NCI-H2107 treated with DMSO at 0.1 percent for 48 hours (cell line): ENCODE results near the gene CAPZB.

Source experiments
- DNase-seq: peaks from one replicate; lab custom pipeline; 2025; ENCODE audit not compliant: unreplicated experiment; lab: John Stamatoyannopoulos, UW

The CAPZB gene

DNA sequence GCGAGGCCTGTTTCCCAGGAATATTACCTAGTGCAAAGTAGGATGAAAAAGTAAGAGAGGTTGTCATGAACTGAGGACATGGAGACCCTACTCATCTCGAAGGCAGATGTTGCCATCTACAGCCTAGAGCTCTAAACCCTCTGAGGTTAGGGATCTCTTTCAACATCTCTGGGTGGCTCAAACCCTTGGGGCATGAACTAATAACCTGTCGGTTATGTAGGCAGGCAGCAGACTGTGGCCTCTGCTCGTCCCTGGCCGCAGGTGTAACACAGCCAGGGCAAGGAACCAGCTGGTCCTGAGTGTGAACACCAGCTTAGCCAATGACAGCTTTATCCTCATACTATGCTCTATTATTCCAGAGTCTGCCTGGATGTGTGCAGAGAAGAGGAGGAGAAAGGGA is 13.2 kb downstream of the CAPZB start:
- no peak for DNase-seq

DNA sequence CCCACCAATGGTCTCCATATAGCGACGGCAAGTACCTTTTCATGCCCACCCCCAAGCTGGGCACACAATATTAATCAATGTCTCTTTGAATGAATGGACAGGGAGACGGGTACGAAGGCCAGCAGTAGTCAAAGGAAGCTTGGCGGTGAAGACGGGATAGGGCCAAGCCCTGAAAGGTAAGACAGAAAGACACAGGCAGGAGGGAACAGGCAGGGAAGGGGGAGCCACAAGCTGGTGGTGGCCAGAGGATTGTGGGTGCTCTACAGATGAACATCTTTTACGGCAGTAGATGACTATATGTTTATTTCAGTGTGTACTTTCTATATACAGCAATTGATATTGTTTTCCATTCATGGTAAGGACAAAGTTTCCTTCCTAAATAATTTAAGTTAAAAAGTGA is 16.3 kb downstream of the CAPZB start:
- no peak for DNase-seq

DNA sequence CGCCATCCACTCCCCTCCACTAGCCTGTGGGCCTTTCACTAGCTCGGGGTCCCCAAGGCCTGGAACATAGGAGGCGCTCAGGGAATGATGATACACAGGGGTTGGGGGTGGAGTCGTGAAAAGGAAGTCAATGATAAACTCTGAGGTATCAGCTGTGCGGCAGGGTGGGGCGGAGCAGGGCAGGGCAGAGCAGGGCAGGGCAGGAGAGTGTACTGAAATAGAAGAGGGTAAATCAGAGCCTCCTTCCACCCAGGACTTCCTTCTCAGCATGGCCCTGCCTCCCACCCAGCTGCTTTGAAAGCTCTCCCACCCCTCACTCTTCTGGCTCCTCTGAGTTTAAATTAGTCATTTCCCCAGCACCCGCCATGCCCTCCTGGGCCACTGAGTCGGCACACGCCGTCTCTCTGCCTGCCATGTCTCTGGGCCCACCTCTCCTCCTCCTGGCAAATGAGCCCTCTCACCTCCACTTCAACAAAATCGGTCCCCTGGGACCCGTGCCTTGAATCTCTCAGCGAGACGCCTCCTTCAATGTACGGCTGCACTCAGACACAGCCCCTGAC is 16.9 kb downstream of the CAPZB start:
- DNase-seq, result no peak

DNA sequence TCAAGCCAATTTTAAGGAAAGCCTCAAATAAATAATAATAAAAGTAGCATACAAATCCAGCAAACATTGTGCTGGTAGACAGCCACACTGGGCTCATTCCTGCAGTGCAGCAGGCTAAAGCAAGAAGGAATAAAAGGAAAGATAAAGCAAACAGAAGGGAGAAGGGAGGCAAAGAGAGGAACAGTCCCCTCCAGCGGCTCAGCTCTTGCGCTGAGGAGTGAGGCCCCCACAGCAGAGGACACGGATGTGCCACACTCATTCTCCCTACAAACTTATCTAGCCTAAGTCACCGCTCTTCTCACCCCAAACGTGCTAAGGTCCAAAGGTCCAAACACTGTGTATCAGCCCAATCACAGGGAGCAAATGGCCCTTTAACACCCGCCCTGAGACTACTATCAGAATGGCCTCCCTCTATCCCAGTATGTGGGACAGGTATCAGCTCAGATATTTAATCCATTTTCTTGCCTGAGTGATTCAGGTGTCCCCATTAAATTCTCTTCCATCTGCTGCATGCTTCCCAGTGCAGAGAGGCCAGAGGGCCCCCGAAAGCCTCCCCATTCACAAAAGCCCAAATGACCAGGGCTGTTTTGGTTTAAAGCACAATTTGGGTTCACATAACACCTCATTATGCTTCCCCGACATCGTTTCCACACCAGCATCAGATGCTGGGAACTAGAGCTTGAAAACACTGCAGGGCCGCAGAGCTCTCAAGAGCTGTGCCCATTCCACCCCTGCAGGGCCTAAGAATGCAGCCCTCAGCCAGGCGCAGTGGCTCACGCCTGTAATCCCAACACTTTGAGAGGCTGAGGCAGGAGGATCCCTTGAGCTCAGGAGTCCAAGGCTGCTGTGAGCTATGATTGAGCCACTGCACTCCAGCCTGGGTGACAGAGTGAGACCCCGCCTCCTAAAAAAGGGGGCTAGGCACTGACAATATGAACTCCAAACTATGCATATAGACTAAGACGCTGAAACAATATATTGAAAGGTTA is 17.8 kb downstream of the CAPZB start:
- no peak for DNase-seq

DNA sequence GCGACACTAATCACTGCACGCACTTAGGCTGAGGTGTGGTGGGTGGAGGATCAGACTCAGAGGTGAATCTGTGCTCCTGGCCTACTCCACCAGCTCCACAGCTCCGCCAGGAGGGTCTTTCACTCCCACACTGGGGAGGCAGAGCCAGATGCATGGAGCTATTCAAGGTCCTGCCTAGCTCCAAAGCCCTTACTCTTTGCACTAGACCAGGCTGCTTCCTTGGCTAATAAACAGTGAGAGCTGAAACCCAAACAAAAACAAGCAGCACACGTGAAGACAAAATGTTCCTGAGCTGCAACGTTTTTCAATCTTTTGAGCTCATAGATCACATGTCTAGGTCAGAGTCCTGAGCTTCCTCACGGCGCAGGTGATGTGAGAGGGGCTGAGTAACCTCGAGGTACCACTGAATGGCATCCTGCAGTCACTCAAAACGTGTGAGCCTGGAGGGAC is 19.2 kb downstream of the CAPZB start:
- no peak for DNase-seq

DNA sequence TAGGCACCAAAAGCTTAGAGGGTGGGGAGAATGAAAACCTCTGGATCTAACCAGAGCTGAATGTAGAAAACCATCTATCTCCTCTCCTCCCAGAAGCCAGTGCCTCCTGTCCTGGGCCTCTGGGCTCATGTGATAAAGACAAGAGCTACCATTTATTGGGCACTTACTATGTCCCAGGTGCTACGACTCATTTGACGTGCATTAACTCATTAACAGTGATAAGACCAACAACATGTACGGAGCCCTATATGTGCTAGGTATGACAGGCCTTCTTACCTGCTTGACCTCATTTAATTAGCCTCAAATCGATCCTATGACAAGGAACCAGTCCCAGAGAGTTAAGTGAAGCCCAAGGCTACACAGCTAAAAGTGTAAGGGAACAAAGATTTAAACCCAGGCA is 19.7 kb downstream of the CAPZB start:
- no peak for DNase-seq

DNA sequence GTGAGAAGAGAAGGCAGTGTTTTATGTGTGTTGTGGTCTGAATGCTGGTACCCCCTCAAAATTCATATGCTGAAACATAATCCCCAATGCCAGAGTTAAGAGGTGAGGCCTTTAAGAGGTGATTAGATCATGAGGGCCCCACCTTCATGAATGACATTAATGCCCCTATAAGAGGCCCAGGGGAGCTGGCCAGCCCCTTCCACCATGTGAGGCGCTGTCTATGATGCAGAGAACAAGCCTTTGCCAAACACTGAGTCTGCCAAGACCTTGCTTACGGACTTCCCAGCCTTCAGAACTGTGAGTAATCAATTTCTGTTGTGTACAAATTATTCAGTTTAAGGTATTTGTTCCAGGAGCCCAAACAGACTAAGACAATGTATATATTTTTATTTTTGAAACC is 20.2 kb downstream of the CAPZB start:
- no peak for DNase-seq

DNA sequence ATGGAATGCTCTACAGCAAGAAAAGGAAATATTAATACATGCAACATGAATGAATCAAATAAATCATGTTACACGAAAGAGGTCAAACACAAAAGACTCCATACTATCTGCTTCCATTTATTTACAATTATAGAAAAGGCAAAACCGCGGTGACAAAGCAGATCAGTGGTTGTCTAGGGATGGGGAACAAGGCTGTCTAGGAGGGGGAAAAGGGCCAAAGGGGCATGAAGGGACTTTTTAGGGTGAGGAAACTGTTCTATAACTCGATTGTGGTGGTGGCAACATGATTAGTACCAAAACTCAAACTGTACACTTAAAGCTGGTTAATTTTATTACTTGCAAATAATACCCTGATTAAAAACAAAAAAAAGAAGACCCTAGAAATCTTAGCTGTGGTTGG is 20.6 kb downstream of the CAPZB start:
- DNase-seq, result no peak

DNA sequence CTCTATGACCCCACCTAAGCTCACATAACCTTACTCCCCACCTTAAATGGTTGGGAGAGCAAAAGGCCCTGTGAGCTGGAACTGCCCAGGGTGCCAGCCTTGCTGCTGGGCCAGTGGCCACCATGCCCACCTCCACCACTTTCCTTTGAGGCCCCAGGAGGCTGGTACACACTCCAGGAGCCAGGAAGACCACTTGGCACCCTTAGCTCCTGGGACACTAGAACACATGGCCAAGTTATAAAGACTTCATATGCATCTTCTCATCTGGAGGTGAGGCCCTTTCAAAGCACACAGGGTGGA is 21.9 kb downstream of the CAPZB start:
- DNase-seq, result no peak

DNA sequence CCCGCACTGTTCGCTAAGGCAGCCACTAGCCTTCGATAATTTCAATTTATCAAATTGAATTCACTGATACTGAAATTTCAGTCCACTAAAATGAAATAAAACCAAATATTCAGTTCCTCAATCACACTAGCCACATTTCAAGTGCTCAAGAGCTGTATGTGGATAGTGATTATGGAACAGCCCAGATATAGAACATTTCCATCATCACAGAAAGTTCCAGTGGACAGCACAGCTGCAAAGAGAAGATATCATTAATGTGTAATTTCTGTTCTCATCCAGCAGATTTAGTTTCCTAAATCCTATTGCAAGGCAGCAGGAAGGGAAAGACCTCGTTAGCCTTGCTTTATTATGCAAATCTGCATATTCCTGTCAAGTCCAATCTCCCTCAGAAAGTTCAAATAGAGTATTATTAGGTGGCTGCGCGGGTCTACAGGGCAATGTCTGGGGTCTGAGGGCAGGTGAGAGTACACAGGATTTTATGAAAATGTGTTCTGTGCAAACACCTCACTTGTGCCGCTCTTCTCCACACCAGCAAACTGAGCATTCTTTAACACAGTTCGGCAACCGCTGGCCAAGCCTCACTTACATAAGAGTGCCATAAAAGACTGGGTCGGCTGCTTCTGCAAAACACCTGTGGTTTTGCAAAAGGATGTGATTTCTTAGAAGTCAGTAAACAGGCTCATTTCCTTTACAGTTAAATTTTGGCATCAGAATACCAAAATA is 22.4 kb downstream of the CAPZB start:
- DNase-seq, result no peak

DNA sequence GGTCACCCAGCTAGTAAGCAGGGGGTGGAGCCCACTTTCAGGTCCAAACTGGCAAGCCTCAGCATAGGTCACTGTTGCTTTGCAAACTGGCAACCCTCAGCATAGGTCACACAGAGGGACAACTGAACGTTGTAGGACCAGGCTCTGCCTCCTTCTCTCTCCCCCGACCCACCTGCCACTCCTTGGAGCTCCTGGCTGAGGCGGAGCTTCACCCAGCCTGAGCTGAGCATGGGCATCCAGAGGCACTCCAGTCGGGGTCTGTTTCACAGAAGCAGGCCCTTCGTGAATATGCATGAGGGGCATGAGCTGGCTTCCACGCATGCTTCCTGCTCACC is 24.2 kb downstream of the CAPZB start:
- DNase-seq, result no peak

DNA sequence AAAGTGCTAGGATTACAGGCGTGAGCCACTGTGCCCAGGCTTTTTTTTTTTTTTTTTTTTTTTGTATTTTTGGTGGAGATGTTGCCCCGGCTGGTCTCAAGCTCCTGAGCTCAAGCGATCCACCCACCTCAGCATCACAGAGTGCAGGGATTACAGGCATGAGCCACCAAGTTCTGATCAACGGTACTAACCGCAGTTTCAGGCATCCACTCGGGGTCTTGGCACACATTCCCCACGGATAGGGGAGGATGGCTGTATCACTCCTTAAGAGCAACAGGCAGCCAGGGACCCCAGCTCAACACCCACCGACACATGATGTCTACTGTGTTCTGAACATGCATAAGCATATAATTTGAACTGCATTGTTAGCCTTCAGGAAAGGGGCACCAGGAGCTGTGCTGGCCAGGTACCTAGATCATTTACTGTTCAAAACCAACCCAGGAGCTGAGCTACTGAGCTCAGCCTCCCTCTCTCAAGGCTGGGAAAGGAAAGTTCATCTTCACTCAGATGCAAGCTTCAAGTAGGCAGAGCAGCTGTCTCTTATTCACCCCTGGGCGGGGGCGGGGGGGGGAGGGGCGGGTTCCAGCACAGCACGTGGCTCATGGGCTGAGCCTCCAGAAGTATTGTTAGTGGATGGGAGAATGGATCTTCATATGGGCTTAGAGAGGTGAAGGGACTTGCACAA is 24.7 kb downstream of the CAPZB start:
- DNase-seq, result no peak

DNA sequence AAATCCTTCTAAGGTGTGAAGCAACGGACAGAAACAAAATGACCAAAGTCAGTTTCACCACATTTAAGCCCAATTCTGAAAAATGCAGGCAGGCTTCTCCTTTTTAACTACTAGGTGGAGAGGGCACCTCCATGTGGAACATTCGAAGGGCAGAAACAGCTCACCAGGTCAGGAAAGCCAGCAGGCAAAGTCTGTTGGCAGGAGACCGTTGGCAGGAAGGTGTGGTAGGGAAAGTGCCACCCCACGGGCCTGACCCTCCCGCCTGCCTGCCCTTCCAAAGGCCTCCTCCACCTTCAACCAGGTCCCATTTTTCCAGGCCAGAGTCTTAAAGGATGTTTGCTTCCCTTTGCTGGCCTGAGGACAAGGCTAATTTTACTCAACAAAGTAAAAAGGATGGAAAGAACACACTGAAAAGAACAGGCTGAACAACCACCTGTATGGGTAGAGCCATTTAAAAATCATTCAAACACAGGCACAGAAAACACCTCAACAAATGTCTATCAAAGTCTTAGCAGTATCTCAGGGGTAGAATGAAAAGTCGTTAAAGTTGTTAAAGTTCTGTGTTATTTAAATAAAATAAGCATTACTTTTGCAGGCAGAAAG is 26.4 kb downstream of the CAPZB start:
- DNase-seq, result no peak

DNA sequence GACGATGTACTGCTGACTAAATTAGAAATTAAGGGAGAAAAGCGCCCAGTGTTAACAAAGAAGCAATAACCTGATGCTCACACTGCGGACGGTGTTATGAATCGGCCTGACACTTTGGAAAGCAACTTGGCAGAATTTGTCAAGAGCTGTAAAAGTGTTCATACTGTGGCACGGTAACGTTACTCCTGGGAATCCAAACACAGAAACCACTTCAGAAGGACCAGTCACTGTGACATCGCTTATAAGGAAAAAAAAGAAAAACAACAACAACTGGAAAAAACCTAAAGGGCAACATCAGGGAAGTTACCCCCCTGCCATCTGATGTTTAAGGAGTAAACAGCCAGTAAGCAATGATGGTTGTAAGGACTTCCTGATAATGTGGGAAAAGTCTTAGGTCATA is 27.7 kb downstream of the CAPZB start:
- no peak for DNase-seq

DNA sequence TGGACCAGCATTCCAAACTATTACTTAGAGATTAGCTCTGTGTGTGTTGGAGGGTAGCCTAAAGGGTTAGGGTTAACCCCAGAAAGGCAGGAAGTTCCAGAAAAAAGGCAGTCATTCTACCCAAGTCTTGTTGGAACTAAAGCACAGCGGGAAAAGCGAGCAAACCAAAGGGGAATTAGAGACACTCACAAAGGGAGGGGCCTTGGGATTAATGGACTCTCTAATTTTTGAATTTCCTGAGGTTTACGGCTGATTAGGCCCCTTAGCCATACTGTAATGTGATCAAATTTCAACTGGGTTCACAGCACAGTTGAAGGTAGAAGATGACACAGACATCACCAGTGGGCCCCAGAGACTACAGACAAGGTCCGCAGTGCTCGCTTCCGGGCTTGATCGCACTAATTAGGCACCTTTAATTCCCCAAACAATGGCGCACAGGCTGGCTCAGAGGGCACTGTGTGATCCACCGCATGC is 28.3 kb downstream of the CAPZB start:
- no peak for DNase-seq

DNA sequence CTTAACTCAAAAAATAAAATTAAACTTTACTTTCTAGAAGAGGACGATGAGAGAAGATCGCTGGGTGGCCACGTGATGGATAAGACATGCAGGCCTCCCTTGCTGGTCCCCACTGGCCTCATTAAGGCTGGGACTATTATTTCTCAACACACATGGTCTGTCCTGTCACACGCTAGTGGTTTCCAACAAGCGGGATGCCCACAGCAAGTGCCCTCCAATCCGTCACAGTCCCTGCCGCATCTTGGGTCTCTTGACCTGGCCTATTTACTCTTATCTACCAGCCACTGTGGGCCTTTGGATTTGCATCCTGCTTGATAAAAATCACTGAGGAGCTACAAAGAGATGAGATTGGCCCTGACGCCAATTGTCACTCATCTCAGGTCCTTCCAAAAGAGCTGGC is 30.0 kb downstream of the CAPZB start:
- DNase-seq, result no peak

DNA sequence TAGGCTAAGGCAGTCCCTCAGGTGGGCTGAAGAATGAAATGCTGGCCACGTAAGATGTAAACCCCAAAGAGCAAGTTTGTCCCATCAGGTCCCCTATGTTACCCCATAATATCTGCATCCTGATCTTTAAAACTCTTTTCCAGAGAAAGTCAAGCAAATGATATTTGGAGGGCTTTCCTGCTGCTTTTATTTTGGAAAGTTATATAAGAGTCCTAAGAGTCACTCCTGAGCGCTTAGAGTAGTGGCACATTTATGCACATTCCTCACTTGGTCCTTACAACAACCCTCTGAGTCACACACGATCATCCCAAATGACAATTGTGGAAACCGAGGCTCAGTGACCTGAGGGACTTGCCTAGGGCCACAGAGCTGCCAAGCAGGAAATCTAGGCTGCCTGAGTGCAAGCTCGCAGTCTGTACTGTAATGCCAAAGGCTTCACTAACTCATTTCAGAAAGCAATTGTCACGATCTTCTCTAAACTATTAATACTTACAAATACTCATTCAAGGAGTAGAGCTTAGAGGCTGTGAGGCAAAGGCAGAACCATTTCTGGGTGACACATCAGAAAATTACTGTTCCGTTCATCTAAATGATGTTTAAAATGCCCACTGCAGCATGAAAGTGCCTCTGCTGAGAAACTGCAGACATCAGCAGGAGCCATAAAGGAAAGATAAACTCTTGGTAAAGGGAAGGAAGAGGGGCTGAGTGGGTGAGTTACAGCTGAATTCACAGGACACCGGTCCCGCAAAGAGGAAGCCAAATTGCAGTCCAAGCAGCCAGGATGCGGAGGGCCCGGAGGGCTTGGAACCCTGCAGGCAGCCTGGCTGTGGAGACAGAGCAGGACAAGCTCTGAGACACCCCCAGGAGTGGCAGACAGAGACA is 30.8 kb downstream of the CAPZB start:
- no peak for DNase-seq

DNA sequence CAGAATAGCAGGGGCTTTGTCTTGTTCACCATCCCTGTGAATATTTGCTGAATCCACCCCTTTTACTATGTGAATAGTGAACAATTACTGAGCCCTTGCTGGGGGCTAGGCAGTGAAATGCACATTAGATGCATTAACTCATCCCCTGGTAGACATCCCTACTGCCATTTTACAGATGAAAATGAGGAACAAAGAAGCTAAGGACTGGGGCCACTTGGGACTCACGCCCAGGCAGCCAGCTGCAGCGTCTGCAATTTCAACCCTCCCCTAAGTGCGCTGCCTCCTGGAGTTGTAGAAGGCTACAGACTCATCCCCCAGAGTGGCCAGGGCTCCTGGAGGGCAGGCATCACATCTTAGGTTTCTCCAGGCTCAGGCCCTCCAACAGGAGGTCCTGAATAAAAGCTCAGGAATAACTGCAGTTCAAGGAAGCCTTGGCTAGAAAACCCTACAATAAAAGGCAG is 31.6 kb downstream of the CAPZB start:
- no peak for DNase-seq

DNA sequence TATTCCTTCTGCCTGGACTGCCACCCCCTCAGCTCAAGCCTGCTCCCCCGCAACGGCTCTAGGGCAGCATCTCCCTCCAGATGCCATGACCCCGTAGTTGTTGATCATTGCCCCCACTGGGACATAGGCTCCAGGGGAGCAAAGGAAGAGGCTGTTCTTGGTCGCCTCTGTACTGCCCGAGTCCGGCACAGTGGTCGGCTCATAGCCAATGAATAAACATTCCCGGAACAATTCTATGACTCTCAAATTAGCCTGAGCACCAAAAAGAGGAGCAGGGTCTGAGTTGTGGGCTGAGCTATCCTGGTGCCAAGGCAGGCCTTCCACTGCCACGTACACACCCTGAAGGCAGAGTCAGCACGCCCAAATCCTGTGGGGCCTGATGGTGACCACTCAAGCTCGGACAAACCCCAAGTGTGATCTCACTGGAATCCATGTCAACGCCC is 33.1 kb downstream of the CAPZB start:
- no peak for DNase-seq
